GM18508 (cell line): ENCODE measurements around the gene FBXO28.
"Not testable (repeated sequence)": the region's sequence is repeated elsewhere in the genome, so short reads cannot be mapped to it uniquely, and the experiment has no call there.

Source experiments
- ATAC-seq: cut with Tn5 transposase; IDR thresholded peaks from one replicate; pipeline ENCODE4 v1.9.1; 2021; ENCODE audit warnings: moderate number of reproducible peaks; ENCODE audit not compliant: insufficient read depth, unreplicated experiment

Gene FBXO28

GRCh38 chr1:224183591-224184312, 69.8 kb downstream of the FBXO28 start:
- ATAC-seq, result peak; percentile 25

- no peak for ATAC-seq
Observed at GRCh38 chr1:224185208-224185607, 71.3 kb downstream of the FBXO28 start.

- ATAC-seq, result no peak
Observed at GRCh38 chr1:224188286-224188685, 74.4 kb downstream of the FBXO28 start.

GRCh38 chr1:224189561-224189960, 75.7 kb downstream of the FBXO28 start:
- no peak for ATAC-seq

- no peak for ATAC-seq
Observed at GRCh38 chr1:224192082-224192788, 78.3 kb downstream of the FBXO28 start.

- no peak for ATAC-seq
Observed at GRCh38 chr1:224193319-224193966, 79.5 kb downstream of the FBXO28 start.

- no peak for ATAC-seq
Observed at GRCh38 chr1:224196813-224197600, 83.1 kb downstream of the FBXO28 start.

GRCh38 chr1:224198572-224198971, 84.7 kb downstream of the FBXO28 start:
- ATAC-seq, result no peak

- no peak for ATAC-seq
Observed at GRCh38 chr1:224199679-224200078, 85.8 kb downstream of the FBXO28 start.

- no peak for ATAC-seq
Observed at GRCh38 chr1:224201383-224201782, 87.5 kb downstream of the FBXO28 start.

- no peak for ATAC-seq
Observed at GRCh38 chr1:224201853-224202252, 87.9 kb downstream of the FBXO28 start.

GRCh38 chr1:224203243-224204016, 89.5 kb downstream of the FBXO28 start:
- no peak for ATAC-seq

GRCh38 chr1:224205438-224205840, 91.5 kb downstream of the FBXO28 start:
- ATAC-seq, result no peak

GRCh38 chr1:224205931-224206538, 92.1 kb downstream of the FBXO28 start:
- not testable (repeated sequence) for ATAC-seq

- ATAC-seq, result no peak
Observed at GRCh38 chr1:224211206-224211962, 97.5 kb downstream of the FBXO28 start.
